Stimulated activated CD4-positive, alpha-beta T cell treated with anti-CD3 and anti-CD28 coated beads, TNF-alpha, amount 100 ng/mL, for 1 hour (primary cell): ENCODE measurements around the gene GRK3.
"Not testable (repeated sequence)": the region's sequence is repeated elsewhere in the genome, so short reads cannot be mapped to it uniquely, and the experiment has no call there.

ENCODE experiments used
- DNase-seq, 3 donors: peaks; one replicate each; pipeline ENCODE4 v3.0.0-alpha.2; 2020; ENCODE audit warnings: low read depth in 3 of 3, low spot score in 1 of 3

GRK3 gene

DNA sequence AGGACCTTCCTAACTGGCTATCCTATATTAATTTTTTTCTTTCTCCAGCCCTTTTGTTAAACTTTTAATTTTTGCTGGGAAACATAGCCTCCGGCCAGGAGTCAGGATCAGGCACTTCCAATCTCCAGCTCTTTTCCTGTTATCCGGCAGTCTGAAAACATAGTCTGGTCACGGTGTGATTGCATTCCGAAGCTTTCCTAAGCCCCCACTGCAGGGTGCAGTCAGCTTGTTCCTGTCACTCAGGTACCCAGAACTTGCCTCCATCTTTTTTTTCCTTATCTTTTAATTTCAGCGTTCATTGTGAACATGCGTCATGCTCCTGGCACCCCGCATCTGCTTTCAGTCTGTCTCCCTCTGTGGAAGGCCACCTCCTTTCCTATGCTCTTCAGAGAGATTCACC lies 59.4 kb downstream of the GRK3 start:
- no peak for DNase-seq

- DNase-seq, result no peak
Observed at GRCh38 chr22:25624476-25624875, 60.0 kb downstream of the GRK3 start.

- not testable (repeated sequence) for DNase-seq
Observed at GRCh38 chr22:25625747-25626623, 61.5 kb downstream of the GRK3 start.

GRCh38 chr22:25626624-25626990 lies 62.1 kb downstream of the GRK3 start:
- DNase-seq, result no peak

DNA sequence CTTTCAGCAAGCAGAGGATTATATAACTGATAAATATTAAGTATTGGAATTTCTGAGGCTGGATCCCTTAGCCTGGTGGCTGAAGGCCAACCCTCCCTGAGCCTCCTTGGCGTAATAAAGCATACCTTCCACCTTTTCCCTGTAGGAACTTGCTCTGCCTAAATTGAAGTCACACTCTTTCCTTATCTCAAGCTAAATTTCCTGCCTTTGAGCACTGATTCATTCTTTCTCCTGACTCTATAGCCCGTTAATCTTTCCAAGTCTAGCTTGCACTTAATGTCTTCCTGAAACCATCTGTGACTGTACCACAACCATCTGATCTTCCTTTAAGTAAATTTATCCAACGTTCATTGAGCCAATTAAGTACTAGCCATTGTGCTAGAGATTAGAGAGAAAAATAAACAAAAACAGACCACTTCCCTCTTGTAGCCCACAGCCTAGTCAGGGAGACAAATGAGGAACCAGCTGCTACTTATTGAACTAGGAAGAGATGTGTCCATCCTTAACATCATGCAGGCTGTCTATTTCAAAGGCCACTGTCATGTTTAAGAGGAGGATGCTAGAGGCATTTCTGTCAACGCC lies 62.9 kb downstream of the GRK3 start:
- DNase-seq, result no peak

DNA sequence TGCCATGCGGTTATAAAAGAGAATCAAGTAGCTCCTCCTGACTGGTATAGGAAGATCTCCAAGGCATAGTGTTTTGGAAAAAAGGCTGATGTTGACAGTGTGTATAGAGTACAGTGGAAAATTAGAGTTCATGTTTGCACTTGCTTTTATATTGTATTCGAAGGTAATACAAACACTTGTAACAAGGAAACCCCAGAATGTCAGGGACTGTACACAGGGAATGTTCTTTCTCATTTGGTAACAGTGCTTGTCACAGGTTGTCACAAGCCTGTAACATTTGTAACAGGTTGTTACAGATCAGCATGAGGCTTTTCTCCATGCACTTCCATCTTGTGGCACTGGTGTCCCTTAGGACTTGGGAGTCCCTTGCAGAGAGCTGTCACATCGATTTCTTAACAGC lies 64.0 kb downstream of the GRK3 start:
- no peak for DNase-seq

GRCh38 chr22:25629613-25630012 lies 65.1 kb downstream of the GRK3 start:
- DNase-seq, result no peak

GRCh38 chr22:25630447-25630846 lies 66.0 kb downstream of the GRK3 start:
- DNase-seq, result no peak

DNA sequence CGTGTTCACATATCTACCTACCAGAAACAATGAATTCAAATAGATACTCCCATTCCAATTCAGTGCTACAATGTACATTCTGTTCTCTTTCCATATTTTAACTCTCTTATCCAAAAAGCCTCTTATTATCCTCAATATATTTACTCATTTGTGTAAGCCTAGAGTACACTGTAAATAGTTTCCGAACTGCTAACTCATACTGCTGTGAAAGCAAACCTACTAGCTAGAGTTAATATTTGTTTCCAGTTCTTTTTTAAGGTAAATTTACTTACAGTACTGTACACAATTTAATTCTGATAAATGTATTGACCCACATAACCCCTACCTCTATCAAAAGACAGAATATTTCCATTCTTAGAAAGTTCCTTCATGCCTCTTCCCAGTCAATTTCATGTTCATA lies 71.8 kb downstream of the GRK3 start:
- no peak for DNase-seq

DNA sequence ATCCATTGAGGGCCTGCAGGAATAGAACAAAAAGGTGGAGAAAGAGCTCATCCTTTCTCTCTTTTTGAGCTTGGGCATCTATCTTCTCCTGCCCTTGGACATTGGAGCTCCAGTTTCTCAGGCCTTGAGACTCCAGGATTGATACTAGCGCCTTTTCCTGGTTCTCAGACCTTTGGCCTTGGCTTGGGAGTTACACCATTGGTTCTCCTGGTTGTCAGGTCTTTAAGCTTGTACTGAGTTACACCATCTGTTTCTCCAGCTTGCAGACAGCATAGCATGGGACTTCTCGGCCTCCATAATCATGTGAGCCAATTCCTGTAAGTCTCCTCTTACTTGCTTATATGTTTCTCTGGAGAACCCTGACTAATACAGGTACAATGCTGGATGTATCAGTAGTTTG lies 72.6 kb downstream of the GRK3 start:
- DNase-seq, result no peak

GRCh38 chr22:25637672-25638071 lies 73.2 kb downstream of the GRK3 start:
- DNase-seq, result no peak

GRCh38 chr22:25638638-25639037 lies 74.2 kb downstream of the GRK3 start:
- DNase-seq, result no peak

DNA sequence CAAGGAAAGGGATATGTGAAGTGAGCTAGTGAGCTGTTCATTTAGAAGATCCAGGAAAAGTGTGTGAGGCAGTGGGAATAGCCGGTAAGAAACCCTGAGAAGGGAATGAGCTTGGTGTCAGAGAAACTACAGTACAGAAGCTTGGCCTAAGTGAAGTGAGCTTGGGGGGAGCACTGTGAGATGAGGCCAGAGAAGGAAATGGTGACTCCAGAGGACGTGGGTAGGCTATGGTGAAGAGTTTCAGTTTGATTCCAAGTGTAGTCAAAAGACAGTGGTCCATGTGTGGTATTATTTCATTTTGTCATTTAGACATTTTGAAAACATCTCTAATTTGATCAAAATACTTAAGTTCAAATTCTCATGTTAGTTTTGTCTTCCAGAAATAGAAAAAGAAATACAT lies 77.2 kb downstream of the GRK3 start:
- no peak for DNase-seq

DNA sequence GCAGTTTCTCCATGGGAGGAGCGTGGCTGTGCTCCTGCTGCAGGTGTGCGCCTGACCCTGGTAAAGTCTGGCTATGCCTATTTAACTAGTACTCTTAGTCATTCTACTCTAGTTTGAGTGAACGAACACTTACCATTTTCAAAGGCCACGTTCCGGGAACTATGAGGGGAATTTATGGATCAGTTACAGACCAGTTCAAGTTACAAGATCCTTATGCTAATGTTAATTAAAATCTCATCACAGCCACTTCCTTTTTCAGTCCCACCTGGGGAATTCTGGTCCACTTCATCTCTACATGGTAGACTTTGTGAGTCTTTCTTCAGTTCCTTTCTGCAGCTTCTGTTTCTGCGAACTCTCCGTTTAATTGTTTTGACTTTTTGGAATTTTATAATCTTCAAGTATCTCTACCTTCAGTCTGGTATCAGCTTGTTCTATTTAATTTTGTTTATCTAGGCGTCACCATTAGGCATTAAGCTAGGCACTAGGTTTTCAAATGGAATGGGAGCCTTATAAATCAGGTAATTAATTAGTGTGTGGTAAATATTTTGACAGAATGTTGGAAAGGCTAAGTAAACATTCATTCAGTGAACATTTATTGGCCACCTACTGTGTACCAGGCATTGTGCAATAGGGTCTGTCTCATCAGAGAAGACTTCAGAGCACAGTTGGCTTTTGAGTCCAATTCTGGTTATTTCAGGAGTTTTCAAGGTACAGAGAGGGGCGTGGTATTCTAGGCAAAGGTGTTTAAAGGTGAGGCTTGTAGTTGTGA lies 78.9 kb downstream of the GRK3 start:
- DNase-seq, result no peak

DNA sequence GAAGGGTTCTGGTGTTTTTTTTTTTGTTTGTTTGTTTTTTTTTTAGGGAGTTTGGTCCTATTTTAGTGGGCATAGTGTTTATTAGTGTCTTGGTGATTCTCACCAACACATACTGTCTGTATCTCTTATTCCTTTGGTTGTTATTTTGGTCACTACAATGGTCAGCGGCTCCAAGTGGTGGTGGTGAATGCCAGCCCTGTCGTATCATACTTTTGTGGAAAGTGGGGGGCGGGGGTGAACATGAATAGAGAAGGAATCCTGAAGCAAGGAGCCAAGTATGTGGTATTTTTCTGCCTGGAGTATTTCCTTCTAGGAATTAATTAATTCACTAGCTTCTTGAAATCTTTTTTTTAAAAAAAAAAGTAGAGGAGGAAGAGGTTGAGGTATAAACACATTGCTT lies 79.6 kb downstream of the GRK3 start:
- DNase-seq, result no peak

GRCh38 chr22:25645266-25645665 lies 80.8 kb downstream of the GRK3 start:
- no peak for DNase-seq

- no peak for DNase-seq
Observed at GRCh38 chr22:25645964-25646363, 81.5 kb downstream of the GRK3 start.

DNA sequence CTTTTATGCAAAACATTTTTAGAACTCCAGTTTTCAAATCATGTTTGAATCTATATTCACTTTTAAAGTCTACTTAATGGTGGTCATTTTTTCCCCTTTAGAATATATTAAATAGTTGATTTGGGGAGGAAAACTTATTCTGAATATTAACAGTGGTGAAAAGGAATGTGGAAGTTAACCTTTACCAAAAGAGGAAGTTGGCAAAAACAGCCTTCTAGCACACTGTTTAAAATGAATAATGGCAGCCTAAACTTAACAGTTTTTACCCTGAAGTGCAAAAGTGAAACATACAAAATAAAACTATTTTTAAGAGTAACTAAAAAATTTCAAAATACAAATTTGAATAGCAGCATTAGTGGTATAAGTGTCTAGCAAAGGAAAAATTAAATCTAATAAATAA lies 86.4 kb downstream of the GRK3 start:
- no peak for DNase-seq

GRCh38 chr22:25651332-25652085 lies 87.0 kb downstream of the GRK3 start:
- no peak for DNase-seq

- DNase-seq, result no peak
Observed at GRCh38 chr22:25654676-25655075, 90.2 kb downstream of the GRK3 start.

GRCh38 chr22:25655371-25655935 lies 91.0 kb downstream of the GRK3 start:
- no peak for DNase-seq
